K562 (cell line): ENCODE data around the gene PRRT1. TPM values are rescaled to one million over a fixed set of nuclear protein-coding genes. Genes with fewer than 3 reads are reported as not detected.

Experiments used
- DNMT1 ChIP-seq: fragments of 450-650 bp; IDR thresholded peaks from 2 replicates; pipeline ENCODE4 v1.6.1; 2016; ENCODE audit warnings: antibody characterized with exemption, mild to moderate bottlenecking
- DPF2 ChIP-seq: fragments of 450-650 bp; IDR thresholded peaks from 2 replicates; pipeline ENCODE4 v1.6.1; 2016
- FOXK1 ChIP-seq: sonication (generic); formaldehyde crosslinking; IDR thresholded peaks from 2 replicates; pipeline ENCODE4 v1.8.0; 2022; ENCODE audit warnings: missing genetic modification reagents, mild to moderate bottlenecking, borderline replicate concordance
- GATAD2B ChIP-seq: fragments of 450-650 bp; IDR thresholded peaks from 2 replicates; pipeline ENCODE4 v1.6.1; 2017; ENCODE audit warnings: mild to moderate bottlenecking, borderline replicate concordance
- NFATC3 ChIP-seq: fragments of 450-650 bp; IDR thresholded peaks from 2 replicates; pipeline ENCODE4 v1.6.1; 2017; ENCODE audit warnings: mild to moderate bottlenecking
- NR4A1 ChIP-seq, 2 experiments: fragments of 250-450 bp in 1 of 2; fragments of 450-650 bp in 1 of 2; sonication (Bioruptor Pico) in 1 of 2; IDR thresholded peaks; 2 replicates each; pipeline versions ENCODE4 v1.4.0 to v1.6.1; 2016 to 2020; ENCODE audit warnings: mild to moderate bottlenecking in 2 of 2, missing compliant biosample characterization in 1 of 2, missing genetic modification characterization in 1 of 2, moderate library complexity in 1 of 2
- POLR2G ChIP-seq: fragments of 200-400 bp; formaldehyde crosslinking; IDR thresholded peaks from 2 replicates; pipeline ENCODE4 v1.6.1; 2017; ENCODE audit warnings: low read depth, mild to moderate bottlenecking, antibody characterized with exemption, low read length, moderate library complexity
- SAP30 ChIP-seq: fragments of 200-600 bp; sonication (generic); IDR thresholded peaks from 2 replicates; pipeline ENCODE4 v1.6.1; 2012; ENCODE audit warnings: borderline replicate concordance, low read depth, mild to moderate bottlenecking, moderate library complexity, low read length, control low read depth, inconsistent platforms; ENCODE audit not compliant: insufficient read depth, poor library complexity, severe bottlenecking
- ZFP1 ChIP-seq: fragments of 450-650 bp; formaldehyde crosslinking; IDR thresholded peaks from 2 replicates; pipeline ENCODE4 v1.4.0; 2020; ENCODE audit warnings: mild to moderate bottlenecking, mixed read lengths
- ZFP36 ChIP-seq: fragments of 150-350 bp; IDR thresholded peaks from 2 replicates; pipeline ENCODE4 v1.6.1; 2018; ENCODE audit warnings: low read length, low read depth; ENCODE audit not compliant: partially characterized antibody
- ZNF143 ChIP-seq: sonication (generic); formaldehyde crosslinking; IDR thresholded peaks from 2 replicates; pipeline ENCODE4 v1.9.0; 2022; ENCODE audit warnings: mild to moderate bottlenecking, missing genetic modification reagents
- ZNF589 ChIP-seq: fragments of 200-800 bp; sonication (Bioruptor generic); IDR thresholded peaks from 2 replicates; pipeline ENCODE4 v1.6.1; 2016; ENCODE audit warnings: low read depth, missing genetic modification characterization, missing compliant biosample characterization
- ZSCAN29 ChIP-seq: fragments of 450-650 bp; IDR thresholded peaks from 2 replicates; pipeline ENCODE4 v1.6.1; 2017
- ZZZ3 ChIP-seq: fragments of 450-650 bp; IDR thresholded peaks from 2 replicates; pipeline ENCODE4 v1.6.1; 2016; ENCODE audit warnings: antibody characterized with exemption, mild to moderate bottlenecking, moderate library complexity
- polyA plus RNA-seq, 8 experiments: library from polyadenylated mRNA; depleted of rRNA in 4 of 8; stranded (reverse) in 5 of 8; unstranded in 3 of 8; fragments of >200 nt; fragmentation: Nextera tagmentation in 2 of 8; fragmentation: Illumina TruSeq in 1 of 8; extraction: Ambion mirVana in 2 of 8; extraction: Trizol in 1 of 8; gene quantifications; 2 replicates each; pipeline versions ENCODE4 v1.2.1 to v1.2.3, GENCODE V29; 2011 to 2014; ENCODE audit warnings: inconsistent platforms in 1 of 8, missing spikeins in 1 of 8
- total RNA-seq, 7 experiments: library from RNA; depleted of rRNA in 6 of 7; stranded (reverse); fragments of >200 nt in 6 of 7; fragmentation: Illumina TruSeq in 2 of 7; extraction: Trizol in 2 of 7; gene quantifications; 2 replicates each; pipeline versions ENCODE4 v1.2.1 to v1.2.3, GENCODE V29; 2011 to 2021; ENCODE audit warnings: low replicate concordance in 1 of 7
- TF ChIP-seq, protein P1 (sequence below): IDR thresholded peaks from 2 replicates; pipeline ENCODE4 v1.6.1; 2016; ENCODE audit warnings: missing genetic modification characterization, missing compliant biosample characterization
- TF ChIP-seq, protein P2 (sequence below): fragments of 250-450 bp; sonication (Bioruptor Pico); IDR thresholded peaks from 2 replicates; pipeline ENCODE4 v1.4.0; 2020
- TF ChIP-seq, protein P3 (sequence below): fragments of 250-450 bp; sonication (Bioruptor Pico); IDR thresholded peaks from 2 replicates; pipeline ENCODE4 v1.6.1; 2021; ENCODE audit warnings: mild to moderate bottlenecking
- TF ChIP-seq, protein P4 (sequence below), 2 experiments: fragments of 450-650 bp; IDR thresholded peaks; 2 replicates each; pipeline ENCODE4 v1.6.1; 2016

The PRRT1 gene
- total and polyA plus RNA-seq, 9 of the 15 experiments (the other 6 are each of a cell fraction or from before 2014, with no cell fraction given) = 0.14 to 3.5 (median 0.41) TPM

DNA sequence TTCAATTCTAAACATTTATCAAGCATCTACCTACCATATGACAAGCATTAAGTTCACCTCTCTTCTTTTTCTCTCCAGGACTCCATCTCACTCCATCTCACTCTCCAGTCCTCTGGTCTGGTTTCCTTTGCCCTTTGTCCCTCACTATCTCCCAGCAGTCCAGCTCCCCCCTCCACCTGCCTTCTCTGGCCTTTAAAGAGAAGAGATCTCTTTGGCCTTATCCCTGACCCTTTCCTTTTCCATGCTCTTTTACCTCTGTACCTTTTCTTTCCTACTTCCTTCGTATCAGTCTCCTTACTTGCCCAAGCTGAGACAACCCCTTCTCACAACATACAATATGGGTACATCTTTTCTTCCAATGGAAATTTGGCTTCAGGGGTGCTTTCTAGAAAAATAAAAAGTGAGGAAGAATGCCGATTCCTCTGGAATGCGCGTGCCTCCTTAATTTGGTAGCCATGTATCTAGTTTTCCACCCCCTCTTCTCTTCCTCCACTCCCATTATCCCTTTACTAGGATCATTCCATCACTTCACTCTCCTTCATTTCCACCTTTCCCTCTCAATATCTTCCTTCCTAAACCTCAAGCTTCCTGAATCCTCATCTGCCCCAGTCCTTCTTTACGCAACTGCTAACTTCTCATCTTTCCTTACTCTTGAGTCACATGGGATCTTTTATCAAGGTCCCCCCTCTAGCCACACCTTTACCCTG is 24.9 kb upstream of the PRRT1 start (continued):
- TF ChIP-seq GATAD2B (no peak), FOXK1 (CRISPR knock-in tag) (no peak), SAP30 (no peak), ZZZ3 (peak; percentile 61; the same call in 1 of the 2 replicates), ZSCAN29 (peak; percentile 32; the same call in 1 of the 2 replicates), NFATC3 (no peak), NR4A1 (CRISPR knock-in tag; IDR thresholded peaks at IDR 0.05) (peak; percentile 57; the same call in 1 of the 2 replicates), NR4A1 (tag; IDR thresholded peaks at IDR 0.05) (no peak), ZFP1 (CRISPR knock-in tag) (peak; percentile 59; the same call in 1 of the 2 replicates), POLR2G (no peak), ZFP36 (no peak), ZNF143 (CRISPR knock-in tag) (no peak), DNMT1 (no peak), DPF2 (0 out of 2 replicates have a peak, but pooled peaks have one; percentile 46), ZNF589 (no peak)
- TF ChIP-seq, protein P1, sequence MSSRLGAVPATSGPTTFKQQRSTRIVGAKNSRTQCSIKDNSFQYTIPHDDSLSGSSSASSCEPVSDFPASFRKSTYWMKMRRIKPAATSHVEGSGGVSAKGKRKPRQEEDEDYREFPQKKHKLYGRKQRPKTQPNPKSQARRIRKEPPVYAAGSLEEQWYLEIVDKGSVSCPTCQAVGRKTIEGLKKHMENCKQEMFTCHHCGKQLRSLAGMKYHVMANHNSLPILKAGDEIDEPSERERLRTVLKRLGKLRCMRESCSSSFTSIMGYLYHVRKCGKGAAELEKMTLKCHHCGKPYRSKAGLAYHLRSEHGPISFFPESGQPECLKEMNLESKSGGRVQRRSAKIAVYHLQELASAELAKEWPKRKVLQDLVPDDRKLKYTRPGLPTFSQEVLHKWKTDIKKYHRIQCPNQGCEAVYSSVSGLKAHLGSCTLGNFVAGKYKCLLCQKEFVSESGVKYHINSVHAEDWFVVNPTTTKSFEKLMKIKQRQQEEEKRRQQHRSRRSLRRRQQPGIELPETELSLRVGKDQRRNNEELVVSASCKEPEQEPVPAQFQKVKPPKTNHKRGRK (tag) = peak; percentile 79; the same call in 1 of the 2 replicates
- TF ChIP-seq, protein P2, sequence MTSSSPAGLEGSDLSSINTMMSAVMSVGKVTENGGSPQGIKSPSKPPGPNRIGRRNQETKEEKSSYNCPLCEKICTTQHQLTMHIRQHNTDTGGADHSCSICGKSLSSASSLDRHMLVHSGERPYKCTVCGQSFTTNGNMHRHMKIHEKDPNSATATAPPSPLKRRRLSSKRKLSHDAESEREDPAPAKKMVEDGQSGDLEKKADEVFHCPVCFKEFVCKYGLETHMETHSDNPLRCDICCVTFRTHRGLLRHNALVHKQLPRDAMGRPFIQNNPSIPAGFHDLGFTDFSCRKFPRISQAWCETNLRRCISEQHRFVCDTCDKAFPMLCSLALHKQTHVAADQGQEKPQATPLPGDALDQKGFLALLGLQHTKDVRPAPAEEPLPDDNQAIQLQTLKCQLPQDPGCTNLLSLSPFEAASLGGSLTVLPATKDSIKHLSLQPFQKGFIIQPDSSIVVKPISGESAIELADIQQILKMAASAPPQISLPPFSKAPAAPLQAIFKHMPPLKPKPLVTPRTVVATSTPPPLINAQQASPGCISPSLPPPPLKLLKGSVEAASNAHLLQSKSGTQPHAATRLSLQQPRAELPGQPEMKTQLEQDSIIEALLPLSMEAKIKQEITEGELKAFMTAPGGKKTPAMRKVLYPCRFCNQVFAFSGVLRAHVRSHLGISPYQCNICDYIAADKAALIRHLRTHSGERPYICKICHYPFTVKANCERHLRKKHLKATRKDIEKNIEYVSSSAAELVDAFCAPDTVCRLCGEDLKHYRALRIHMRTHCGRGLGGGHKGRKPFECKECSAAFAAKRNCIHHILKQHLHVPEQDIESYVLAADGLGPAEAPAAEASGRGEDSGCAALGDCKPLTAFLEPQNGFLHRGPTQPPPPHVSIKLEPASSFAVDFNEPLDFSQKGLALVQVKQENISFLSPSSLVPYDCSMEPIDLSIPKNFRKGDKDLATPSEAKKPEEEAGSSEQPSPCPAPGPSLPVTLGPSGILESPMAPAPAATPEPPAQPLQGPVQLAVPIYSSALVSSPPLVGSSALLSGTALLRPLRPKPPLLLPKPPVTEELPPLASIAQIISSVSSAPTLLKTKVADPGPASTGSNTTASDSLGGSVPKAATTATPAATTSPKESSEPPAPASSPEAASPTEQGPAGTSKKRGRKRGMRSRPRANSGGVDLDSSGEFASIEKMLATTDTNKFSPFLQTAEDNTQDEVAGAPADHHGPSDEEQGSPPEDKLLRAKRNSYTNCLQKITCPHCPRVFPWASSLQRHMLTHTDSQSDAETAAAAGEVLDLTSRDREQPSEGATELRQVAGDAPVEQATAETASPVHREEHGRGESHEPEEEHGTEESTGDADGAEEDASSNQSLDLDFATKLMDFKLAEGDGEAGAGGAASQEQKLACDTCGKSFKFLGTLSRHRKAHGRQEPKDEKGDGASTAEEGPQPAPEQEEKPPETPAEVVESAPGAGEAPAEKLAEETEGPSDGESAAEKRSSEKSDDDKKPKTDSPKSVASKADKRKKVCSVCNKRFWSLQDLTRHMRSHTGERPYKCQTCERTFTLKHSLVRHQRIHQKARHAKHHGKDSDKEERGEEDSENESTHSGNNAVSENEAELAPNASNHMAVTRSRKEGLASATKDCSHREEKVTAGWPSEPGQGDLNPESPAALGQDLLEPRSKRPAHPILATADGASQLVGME (CRISPR knock-in tag) = 0 out of 2 replicates have a peak, but pooled peaks have one; percentile 66
- TF ChIP-seq, protein P3, sequence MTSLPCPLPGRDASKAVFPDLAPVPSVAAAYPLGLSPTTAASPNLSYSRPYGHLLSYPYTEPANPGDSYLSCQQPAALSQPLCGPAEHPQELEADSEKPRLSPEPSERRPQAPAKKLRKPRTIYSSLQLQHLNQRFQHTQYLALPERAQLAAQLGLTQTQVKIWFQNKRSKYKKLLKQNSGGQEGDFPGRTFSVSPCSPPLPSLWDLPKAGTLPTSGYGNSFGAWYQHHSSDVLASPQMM (CRISPR knock-in tag) = no peak
- TF ChIP-seq, protein P4, sequence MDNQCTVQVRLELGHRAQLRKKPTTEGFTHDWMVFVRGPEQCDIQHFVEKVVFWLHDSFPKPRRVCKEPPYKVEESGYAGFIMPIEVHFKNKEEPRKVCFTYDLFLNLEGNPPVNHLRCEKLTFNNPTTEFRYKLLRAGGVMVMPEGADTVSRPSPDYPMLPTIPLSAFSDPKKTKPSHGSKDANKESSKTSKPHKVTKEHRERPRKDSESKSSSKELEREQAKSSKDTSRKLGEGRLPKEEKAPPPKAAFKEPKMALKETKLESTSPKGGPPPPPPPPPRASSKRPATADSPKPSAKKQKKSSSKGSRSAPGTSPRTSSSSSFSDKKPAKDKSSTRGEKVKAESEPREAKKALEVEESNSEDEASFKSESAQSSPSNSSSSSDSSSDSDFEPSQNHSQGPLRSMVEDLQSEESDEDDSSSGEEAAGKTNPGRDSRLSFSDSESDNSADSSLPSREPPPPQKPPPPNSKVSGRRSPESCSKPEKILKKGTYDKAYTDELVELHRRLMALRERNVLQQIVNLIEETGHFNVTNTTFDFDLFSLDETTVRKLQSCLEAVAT (IDR thresholded peaks at IDR 0.05) = peak; percentile 69 to 71; a peak in 2 of 4 replicates
